ENCODE measurements around the gene RHPN2. TPM values are rescaled to one million over a fixed set of nuclear protein-coding genes. Genes with fewer than 3 reads are reported as not detected.
A peak's percentile ranks its signal among the peaks of the same experiment; 100 is the strongest.

Gene RHPN2
- total and polyA plus RNA-seq, 2 of the 13 experiments (the other 11 are each of a cell fraction or from before 2014, with no cell fraction given) = 20.3 to 48.0 TPM

DNA sequence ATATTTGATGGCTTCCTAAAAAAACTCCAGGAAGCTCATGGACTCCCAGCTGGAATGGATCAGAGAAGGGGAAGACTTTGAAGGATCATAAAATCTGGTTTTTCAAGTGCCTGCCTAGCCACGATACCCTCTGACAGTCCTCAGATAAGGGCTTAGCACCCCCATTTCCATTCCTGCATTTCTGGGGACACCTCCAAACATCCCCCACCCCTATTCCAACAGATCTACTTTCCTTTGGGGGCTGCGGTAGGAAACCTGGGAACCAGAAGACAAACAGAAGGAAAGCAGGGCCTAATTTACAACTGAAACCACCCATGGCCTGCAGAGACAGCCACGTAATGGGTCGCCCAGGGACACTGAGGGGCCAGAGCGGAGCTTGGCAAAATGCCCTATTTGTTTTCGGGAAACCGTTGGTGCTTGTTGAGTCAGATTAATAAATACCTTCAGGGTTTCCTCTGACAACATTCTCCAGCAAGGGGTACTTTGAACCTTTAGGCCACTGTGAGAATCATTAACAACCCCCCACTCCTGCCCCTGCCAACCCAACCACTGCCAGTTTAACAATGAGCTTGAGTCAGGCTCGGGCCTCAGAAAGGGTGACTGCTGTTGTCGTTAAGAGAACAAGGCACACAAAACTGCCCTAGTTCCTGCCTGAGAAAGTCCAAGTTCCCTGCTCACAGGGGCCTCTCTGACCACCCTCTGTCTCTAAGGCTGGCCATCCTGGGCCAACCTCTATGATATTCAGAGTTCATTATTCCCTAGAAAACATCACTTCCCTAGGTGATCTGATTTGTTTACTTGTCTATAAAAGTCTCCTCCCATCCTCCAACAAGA, 23.5 kb downstream of the RHPN2 start (continued):
- TF ChIP-seq, protein P1, sequence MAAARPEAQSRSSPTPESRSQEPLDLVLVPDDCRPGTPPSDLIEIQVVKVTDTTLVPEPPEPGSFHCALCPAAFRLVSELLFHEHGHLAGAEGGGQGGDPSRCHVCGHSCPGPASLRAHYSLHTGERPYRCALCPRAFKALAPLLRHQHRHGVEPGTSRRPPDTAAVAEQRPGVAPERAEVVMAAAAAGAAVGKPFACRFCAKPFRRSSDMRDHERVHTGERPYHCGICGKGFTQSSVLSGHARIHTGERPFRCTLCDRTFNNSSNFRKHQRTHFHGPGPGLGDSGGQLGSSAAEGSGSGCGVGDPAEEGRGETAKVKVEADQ (CRISPR knock-in tag; IDR thresholded peaks at IDR 0.05; ENCODE audit: borderline replicate concordance) = no peak
- TF ChIP-seq, protein P2, sequence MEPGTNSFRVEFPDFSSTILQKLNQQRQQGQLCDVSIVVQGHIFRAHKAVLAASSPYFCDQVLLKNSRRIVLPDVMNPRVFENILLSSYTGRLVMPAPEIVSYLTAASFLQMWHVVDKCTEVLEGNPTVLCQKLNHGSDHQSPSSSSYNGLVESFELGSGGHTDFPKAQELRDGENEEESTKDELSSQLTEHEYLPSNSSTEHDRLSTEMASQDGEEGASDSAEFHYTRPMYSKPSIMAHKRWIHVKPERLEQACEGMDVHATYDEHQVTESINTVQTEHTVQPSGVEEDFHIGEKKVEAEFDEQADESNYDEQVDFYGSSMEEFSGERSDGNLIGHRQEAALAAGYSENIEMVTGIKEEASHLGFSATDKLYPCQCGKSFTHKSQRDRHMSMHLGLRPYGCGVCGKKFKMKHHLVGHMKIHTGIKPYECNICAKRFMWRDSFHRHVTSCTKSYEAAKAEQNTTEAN (CRISPR knock-in tag; conservative IDR thresholded peaks at IDR 0.05) = peak; percentile 48; the same call in 1 of the 2 replicates
- TF ChIP-seq RFX3 (CRISPR knock-in tag; IDR thresholded peaks at IDR 0.05) (peak; percentile 35; the same call in 1 of the 2 replicates), ZNF138 (CRISPR knock-in tag; IDR thresholded peaks at IDR 0.05; ENCODE audit: low read depth) (no peak), CC2D1A (CRISPR knock-in tag; IDR thresholded peaks at IDR 0.05) (no peak), TOPORS (CRISPR knock-in tag; IDR thresholded peaks at IDR 0.05) (0 out of 2 replicates have a peak, but pooled peaks have one; percentile 26), ZNF557 (CRISPR knock-in tag; IDR thresholded peaks at IDR 0.05) (no peak), ZNF670 (CRISPR knock-in tag; IDR thresholded peaks at IDR 0.05; ENCODE audit: borderline replicate concordance) (peak; percentile 44; the same call in 1 of the 2 replicates), U2AF2 (IDR thresholded peaks at IDR 0.05; ENCODE audit: low read depth, low read length) (no peak), FOXK2 (IDR thresholded peaks at IDR 0.05) (peak; percentile 86), ZNF703 (CRISPR knock-in tag; IDR thresholded peaks at IDR 0.05; ENCODE audit: borderline replicate concordance) (0 out of 2 replicates have a peak, but pooled peaks have one; percentile 57)
- TF ChIP-seq, protein P3, sequence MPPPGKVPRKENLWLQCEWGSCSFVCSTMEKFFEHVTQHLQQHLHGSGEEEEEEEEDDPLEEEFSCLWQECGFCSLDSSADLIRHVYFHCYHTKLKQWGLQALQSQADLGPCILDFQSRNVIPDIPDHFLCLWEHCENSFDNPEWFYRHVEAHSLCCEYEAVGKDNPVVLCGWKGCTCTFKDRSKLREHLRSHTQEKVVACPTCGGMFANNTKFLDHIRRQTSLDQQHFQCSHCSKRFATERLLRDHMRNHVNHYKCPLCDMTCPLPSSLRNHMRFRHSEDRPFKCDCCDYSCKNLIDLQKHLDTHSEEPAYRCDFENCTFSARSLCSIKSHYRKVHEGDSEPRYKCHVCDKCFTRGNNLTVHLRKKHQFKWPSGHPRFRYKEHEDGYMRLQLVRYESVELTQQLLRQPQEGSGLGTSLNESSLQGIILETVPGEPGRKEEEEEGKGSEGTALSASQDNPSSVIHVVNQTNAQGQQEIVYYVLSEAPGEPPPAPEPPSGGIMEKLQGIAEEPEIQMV (CRISPR knock-in tag; IDR thresholded peaks at IDR 0.05; ENCODE audit: low read depth) = 0 out of 2 replicates have a peak, but pooled peaks have one; percentile 32
- TF ChIP-seq, protein P4, sequence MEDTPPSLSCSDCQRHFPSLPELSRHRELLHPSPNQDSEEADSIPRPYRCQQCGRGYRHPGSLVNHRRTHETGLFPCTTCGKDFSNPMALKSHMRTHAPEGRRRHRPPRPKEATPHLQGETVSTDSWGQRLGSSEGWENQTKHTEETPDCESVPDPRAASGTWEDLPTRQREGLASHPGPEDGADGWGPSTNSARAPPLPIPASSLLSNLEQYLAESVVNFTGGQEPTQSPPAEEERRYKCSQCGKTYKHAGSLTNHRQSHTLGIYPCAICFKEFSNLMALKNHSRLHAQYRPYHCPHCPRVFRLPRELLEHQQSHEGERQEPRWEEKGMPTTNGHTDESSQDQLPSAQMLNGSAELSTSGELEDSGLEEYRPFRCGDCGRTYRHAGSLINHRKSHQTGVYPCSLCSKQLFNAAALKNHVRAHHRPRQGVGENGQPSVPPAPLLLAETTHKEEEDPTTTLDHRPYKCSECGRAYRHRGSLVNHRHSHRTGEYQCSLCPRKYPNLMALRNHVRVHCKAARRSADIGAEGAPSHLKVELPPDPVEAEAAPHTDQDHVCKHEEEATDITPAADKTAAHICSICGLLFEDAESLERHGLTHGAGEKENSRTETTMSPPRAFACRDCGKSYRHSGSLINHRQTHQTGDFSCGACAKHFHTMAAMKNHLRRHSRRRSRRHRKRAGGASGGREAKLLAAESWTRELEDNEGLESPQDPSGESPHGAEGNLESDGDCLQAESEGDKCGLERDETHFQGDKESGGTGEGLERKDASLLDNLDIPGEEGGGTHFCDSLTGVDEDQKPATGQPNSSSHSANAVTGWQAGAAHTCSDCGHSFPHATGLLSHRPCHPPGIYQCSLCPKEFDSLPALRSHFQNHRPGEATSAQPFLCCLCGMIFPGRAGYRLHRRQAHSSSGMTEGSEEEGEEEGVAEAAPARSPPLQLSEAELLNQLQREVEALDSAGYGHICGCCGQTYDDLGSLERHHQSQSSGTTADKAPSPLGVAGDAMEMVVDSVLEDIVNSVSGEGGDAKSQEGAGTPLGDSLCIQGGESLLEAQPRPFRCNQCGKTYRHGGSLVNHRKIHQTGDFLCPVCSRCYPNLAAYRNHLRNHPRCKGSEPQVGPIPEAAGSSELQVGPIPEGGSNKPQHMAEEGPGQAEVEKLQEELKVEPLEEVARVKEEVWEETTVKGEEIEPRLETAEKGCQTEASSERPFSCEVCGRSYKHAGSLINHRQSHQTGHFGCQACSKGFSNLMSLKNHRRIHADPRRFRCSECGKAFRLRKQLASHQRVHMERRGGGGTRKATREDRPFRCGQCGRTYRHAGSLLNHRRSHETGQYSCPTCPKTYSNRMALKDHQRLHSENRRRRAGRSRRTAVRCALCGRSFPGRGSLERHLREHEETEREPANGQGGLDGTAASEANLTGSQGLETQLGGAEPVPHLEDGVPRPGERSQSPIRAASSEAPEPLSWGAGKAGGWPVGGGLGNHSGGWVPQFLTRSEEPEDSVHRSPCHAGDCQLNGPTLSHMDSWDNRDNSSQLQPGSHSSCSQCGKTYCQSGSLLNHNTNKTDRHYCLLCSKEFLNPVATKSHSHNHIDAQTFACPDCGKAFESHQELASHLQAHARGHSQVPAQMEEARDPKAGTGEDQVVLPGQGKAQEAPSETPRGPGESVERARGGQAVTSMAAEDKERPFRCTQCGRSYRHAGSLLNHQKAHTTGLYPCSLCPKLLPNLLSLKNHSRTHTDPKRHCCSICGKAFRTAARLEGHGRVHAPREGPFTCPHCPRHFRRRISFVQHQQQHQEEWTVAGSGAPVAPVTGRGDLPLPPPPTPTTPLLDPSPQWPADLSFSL (CRISPR knock-in tag; IDR thresholded peaks at IDR 0.05) = peak; percentile 54; the same call in 1 of the 2 replicates

All from HepG2 (cell line).